IPS DF 19.7 (cell line): ENCODE measurements around the gene MEPCE.

Source experiments
- DNase-seq: peaks from one replicate; pipeline ENCODE4 v3.0.0-alpha.2; 2013; ENCODE audit warnings: low read depth, low spot score

Gene MEPCE

GRCh38 chr7:100457033-100457432 lies 27.4 kb downstream of the MEPCE start:
- no peak for DNase-seq

DNA sequence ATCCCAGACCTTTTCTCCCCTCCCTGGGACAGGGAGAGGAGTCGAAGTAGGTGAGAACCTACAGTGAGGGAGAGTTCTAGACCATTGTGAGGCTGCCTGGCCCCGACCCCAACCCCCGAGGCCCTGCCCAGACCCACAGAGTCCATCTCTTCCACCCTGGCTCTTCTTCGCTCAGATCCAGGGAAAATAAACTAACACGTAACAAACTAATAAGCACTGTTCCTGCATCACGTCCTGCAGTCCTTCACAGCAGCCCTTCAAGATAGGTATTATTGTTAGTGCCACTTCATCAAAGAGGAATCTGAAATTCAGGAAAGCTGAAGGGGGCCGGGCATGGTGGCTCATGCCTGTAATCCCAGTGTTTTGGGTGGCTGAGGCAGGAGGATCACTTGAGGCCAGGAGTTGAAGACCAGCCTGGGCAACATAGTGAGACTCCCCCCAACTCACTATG lies 34.6 kb downstream of the MEPCE start, which contains the start of gene SPACDR:
Gene SPACDR, minus strand, starts transcription at position 51 of the 451 bp plus-strand sequence. CDS start 235 bp downstream, outside the sequence.
- DNase-seq = no peak

- no peak for DNase-seq
Observed at GRCh38 chr7:100464791-100465190, 35.2 kb downstream of the MEPCE start.

- DNase-seq = no peak
Observed at GRCh38 chr7:100465299-100465698, 35.7 kb downstream of the MEPCE start.

DNA sequence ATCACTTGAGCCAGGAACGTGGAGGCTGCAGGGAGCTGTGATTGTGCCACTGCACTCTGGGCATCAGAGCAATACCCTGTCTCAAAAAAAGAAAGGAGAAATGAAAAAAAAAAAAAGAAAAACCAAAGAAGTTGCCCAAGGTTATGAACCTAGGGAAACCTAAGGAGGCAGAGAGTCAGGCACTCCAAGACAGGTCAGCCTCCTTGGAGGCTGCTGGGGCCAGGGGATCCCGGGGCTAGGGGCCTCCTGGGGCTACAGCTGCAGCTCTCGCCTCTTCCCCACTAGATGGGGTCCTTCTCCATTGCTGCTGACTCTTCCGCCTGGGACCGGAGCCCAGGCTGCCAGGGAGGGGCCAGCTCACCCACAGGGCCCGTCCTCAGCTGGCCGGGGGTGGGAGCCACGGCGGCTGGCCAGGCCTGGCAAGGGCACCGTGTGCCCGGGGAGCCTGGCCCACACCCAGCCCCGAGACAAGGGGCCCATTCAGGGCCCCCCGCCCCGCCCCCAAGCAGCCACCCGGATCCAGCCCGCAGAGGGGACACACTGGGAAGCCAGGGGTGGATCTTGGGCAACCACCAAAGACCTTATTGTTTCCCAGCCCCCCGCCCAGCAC lies 36.2 kb downstream of the MEPCE start:
- no peak for DNase-seq

GRCh38 chr7:100466653-100467605 lies 37.3 kb downstream of the MEPCE start:
- DNase-seq = no peak

- no peak for DNase-seq
Observed at GRCh38 chr7:100467638-100468373, 38.2 kb downstream of the MEPCE start.

DNA sequence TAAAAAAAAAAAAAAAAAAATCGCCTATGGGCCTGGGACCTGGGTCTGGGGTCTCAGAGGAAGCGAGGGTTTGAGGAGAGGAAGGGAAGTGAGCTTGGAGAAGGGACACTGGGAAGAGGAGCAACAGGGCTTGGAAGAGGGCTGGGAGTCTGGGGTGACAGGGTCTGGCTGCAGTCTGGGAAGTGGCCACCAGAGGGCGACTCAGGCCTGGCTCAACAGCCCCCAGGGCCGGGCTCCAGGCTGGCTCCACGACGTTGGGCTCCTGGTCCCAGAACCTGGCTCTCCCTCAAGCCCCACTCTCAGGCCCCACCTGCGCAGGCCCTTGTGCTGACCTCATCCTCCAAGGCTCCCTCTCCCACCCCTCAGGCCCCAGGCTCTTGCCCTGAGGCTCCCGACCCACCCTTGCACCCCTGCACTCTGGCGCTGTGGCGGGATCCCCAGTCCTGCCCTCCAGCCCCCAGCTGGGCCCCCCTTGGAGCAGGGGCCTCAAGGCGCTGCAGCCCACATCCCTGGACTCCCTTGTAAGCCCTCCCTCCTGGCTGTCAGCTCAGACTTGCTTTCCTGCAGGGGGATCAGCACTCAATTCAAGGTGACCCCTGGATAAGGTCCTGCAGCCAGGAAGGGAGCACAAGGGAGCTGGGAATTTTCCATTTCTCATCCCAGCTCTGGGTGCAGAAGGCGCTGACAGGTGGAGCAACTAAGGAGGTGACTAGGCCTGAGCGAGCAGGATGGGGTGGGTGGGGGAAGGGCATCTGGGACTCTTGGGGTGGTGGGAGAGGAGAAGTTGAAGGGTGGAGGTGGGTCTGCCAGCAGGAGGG lies 39.8 kb downstream of the MEPCE start:
- no peak for DNase-seq

DNA sequence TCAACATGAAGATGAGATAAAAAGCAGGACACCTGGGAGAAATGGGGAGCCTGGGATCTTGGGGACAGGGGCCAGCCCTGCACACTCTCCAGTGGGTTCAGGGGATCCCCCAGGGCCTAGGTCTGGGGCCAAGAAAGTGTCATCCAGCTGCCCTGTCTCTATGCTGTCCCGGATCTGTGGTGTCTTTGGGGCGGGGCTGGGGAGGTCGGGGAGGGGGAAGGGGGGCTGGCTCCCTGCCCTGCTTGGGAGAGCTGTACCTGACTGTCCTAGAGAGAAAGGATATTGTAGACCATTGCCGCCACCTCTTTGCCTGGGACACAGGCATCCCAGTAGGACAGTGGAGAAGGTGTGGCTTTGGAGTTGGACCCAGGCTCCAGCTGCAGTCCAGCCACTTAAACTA lies 41.4 kb downstream of the MEPCE start:
- DNase-seq = no peak

- DNase-seq = no peak
Observed at GRCh38 chr7:100472121-100472851, 42.7 kb downstream of the MEPCE start.

DNA sequence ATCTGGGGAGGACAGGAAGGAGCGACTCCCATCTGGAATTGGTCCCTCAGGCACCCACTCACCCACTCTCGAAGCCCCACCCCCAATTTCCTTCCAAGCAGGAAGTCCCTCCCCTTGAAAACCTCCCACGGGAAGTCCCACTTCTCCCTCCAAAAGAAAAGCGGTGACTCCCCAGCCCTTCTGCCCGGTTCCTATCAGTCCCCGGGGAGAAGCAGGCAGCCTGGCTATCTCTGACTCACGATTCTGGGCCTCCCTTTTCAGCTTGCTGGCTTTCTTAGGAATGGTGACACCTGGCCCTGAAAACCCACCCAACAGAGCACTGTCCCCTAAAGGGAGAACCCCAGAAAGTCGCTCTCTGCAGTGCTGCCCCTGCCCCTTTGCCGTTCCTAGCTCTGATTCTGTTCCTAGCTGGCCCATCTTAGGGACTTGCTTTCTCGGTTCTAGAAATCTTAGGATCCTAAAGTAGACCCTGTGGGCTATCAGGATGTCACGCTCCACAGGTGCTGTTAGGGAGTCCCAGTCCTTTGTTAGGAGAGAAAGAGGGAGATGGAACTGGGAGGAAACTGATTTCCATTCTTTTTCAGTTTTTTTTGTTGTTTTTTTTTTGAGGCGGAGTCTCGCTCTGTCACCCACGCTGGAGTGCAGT lies 43.3 kb downstream of the MEPCE start:
- DNase-seq = no peak

- no peak for DNase-seq
Observed at GRCh38 chr7:100475549-100475948, 45.9 kb downstream of the MEPCE start.

DNA sequence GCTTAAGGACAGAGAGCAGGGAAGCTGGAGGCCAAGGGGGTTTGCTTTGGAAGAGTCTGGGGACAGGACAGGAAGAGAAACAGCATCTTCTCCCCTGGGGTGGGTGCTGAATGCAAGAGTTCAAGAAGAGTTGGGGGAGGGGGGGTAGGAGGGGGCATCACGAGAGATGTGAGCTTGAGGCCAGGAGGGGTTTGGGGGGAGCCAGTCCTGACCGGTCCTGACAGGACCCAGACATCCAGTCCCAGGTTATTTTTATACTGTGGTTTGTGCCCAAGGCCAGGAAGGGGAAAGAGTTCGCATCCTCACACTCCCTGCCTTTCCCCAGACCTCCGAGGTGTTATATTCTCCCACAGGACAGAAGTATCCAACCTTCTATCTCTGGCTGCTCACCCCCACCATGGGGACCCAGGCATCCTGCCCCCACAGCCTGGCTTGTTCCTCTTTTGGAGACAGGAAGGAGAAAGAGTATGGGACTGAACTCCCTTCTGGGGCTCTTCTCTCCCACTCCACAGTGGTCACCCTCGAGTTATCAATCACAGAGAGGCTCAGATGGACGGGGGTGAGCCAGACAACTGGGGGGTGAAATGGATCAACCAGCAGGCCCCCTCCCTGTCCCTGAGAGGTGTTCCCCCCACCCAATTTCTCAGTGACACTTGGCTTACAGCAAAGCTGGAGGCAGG lies 46.6 kb downstream of the MEPCE start:
- DNase-seq = no peak

GRCh38 chr7:100476903-100477870 lies 47.6 kb downstream of the MEPCE start:
- no peak for DNase-seq

DNA sequence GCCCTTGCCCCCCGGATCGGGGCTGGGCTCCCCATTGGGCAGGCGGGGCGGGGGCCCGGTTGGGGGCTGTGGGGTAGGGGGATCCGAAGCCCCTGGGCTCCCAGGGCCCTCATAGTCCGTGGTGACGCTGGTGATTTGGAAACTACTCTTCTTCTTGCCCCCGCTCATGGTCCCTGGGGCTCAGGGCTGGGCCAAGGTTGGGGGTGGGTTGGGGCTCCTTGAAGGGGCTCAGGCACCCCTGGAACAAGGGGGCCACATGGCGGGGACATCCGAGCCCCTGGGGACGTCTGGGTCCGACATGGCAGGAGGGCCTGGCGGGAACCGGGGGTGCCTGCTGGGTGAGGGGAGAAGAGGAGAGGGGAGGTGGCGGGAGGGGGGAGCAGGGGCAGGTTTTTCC lies 48.2 kb downstream of the MEPCE start:
- no peak for DNase-seq

DNA sequence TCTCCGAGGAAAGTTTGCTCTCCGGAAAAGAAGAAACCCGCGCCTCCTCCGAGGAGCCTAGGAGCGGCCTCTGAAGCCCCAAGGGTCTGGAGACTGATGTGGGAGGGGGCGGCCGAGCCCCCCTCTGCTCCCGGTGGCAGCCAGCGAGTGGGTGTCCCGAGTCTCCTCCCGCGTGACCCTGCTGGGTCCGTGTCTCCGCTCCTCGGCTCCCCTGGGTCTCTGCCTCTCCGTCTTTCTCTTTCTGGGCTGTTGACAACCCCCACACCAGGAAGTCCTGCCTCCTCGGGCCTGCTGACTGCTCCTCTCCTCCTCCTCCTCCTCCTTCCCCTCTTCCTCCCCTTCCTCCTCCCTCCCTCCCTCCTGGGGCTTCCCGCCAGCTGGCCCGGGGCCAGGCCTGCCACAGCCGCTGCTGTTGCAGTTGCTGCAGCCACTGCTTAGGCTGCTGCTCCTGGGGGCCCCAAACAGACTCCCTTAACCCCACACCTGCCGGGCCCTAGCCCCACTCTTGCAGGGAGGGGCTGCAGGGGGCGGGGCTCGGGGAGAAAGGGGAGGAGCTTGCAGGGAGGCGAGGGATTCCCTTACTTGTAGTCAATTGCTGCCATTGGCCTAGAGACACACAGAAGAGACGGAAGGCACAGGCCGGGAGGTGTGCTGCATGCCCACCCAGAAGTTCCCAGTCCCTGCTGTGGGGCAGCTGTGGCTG lies 49.5 kb downstream of the MEPCE start, which contains the start of gene TSC22D4:
Gene TSC22D4, minus strand, starts transcription at position 257 of the 703 bp plus-strand sequence. CDS start 1,176 bp downstream, outside the sequence.
- DNase-seq = peak; percentile 72

- DNase-seq = no peak
Observed at GRCh38 chr7:100481466-100481865, 51.8 kb downstream of the MEPCE start.

- no peak for DNase-seq
Observed at GRCh38 chr7:100482728-100483089, 53.1 kb downstream of the MEPCE start.
